SK-N-SH treated with all-trans-retinoic acid at 6 μM for 48 hours (cell line): ENCODE results near the gene MRAS.

ENCODE experiments used
- ATAC-seq: fragments of 200-7000 bp; cut with Tn5 transposase; 3 replicates; pipeline ENCODE4 v1.9.1; 2020; ENCODE audit warnings: mild to moderate bottlenecking, moderate library complexity
- ARNTL ChIP-seq: fragments of 450-650 bp; formaldehyde crosslinking; IDR thresholded peaks from 2 replicates; pipeline ENCODE4 v1.5.0; 2020; ENCODE audit warnings: low read depth, mild to moderate bottlenecking, moderate library complexity, borderline replicate concordance
- BACH2 ChIP-seq: fragments of 250-450 bp; sonication (Bioruptor Pico); IDR thresholded peaks from 2 replicates; pipeline ENCODE4 v1.9.0; 2021; ENCODE audit warnings: mild to moderate bottlenecking, borderline replicate concordance
- CREB5 ChIP-seq: fragments of 250-450 bp; sonication (Bioruptor Pico); IDR thresholded peaks from 2 replicates; pipeline ENCODE4 v1.5.1; 2020; ENCODE audit warnings: low read depth, mild to moderate bottlenecking, moderate library complexity
- ESRRG ChIP-seq: fragments of 250-450 bp; sonication (Bioruptor Pico); IDR thresholded peaks from 2 replicates; pipeline ENCODE4 v1.6.1; 2021; ENCODE audit warnings: mild to moderate bottlenecking
- GLIS3 ChIP-seq: fragments of 250-450 bp; sonication (Bioruptor Pico); IDR thresholded peaks from 2 replicates; pipeline ENCODE4 v1.5.0; 2020; ENCODE audit warnings: mild to moderate bottlenecking, moderate library complexity
- ISL1 ChIP-seq: fragments of 250-450 bp; sonication (Bioruptor Pico); IDR thresholded peaks from 2 replicates; pipeline ENCODE4 v2.1.2; 2022; ENCODE audit warnings: mild to moderate bottlenecking, moderate library complexity
- PATZ1 ChIP-seq: fragments of 250-450 bp; sonication (Bioruptor Pico); IDR thresholded peaks from 2 replicates; pipeline ENCODE4 v1.8.0; 2020; ENCODE audit warnings: mild to moderate bottlenecking, moderate library complexity, borderline replicate concordance
- PPARA ChIP-seq: fragments of 250-450 bp; sonication (Bioruptor Pico); IDR thresholded peaks from 2 replicates; pipeline ENCODE4 v1.5.0; 2020; ENCODE audit warnings: mild to moderate bottlenecking, borderline replicate concordance
- RARB ChIP-seq: fragments of 250-450 bp; sonication (Bioruptor Pico); IDR thresholded peaks from 2 replicates; pipeline ENCODE4 v1.8.0; 2021; ENCODE audit warnings: mild to moderate bottlenecking, moderate library complexity
- SNAI2 ChIP-seq: fragments of 250-450 bp; sonication (Bioruptor Pico); IDR thresholded peaks from 2 replicates; pipeline ENCODE4 v1.5.0; 2020; ENCODE audit warnings: mild to moderate bottlenecking, moderate library complexity
- TCF4 ChIP-seq: fragments of 250-450 bp; sonication (Bioruptor Pico); IDR thresholded peaks from 2 replicates; pipeline ENCODE4 v1.8.0; 2021; ENCODE audit warnings: mild to moderate bottlenecking, moderate library complexity, borderline replicate concordance
- TOX ChIP-seq: fragments of 250-450 bp; sonication (Bioruptor Pico); IDR thresholded peaks from 2 replicates; pipeline ENCODE4 v1.8.0; 2021; ENCODE audit warnings: mild to moderate bottlenecking, moderate library complexity, borderline replicate concordance
- TSHZ2 ChIP-seq: fragments of 250-450 bp; sonication (Bioruptor Pico); IDR thresholded peaks from 2 replicates; pipeline ENCODE4 v1.5.0; 2020; ENCODE audit warnings: mild to moderate bottlenecking, moderate library complexity
- ZC3H10 ChIP-seq: fragments of 250-450 bp; sonication (Bioruptor Pico); IDR thresholded peaks from 2 replicates; pipeline ENCODE4 v1.5.1; 2021; ENCODE audit warnings: mild to moderate bottlenecking, moderate library complexity
- ZFP3 ChIP-seq: fragments of 250-450 bp; sonication (Bioruptor Pico); IDR thresholded peaks from 2 replicates; pipeline ENCODE4 v1.5.0; 2020; ENCODE audit warnings: mild to moderate bottlenecking, moderate library complexity
- ZFP30 ChIP-seq: fragments of 450-650 bp; formaldehyde crosslinking; IDR thresholded peaks from 2 replicates; pipeline ENCODE4 v1.5.0; 2022; ENCODE audit warnings: mild to moderate bottlenecking, moderate library complexity
- ZNF565 ChIP-seq: fragments of 450-650 bp; formaldehyde crosslinking; conservative IDR thresholded peaks from 2 replicates; pipeline ENCODE4 v1.5.0; 2020; ENCODE audit warnings: low read depth, mild to moderate bottlenecking, moderate library complexity
- ZNF70 ChIP-seq: fragments of 450-650 bp; formaldehyde crosslinking; IDR thresholded peaks from 2 replicates; pipeline ENCODE4 v1.5.0; 2020; ENCODE audit warnings: mild to moderate bottlenecking, moderate library complexity
- ZNF8 ChIP-seq: fragments of 450-650 bp; formaldehyde crosslinking; IDR thresholded peaks from 2 replicates; pipeline ENCODE4 v1.5.0; 2020; ENCODE audit warnings: mild to moderate bottlenecking, moderate library complexity
- TF ChIP-seq, protein P1 (sequence below): fragments of 250-450 bp; sonication (Bioruptor Pico); IDR thresholded peaks from 2 replicates; pipeline ENCODE4 v1.8.0; 2021; ENCODE audit warnings: low read depth, mild to moderate bottlenecking, moderate library complexity, borderline replicate concordance
- TF ChIP-seq, protein P2 (sequence below): fragments of 250-450 bp; sonication (Bioruptor Pico); IDR thresholded peaks from 2 replicates; pipeline ENCODE4 v1.5.1; 2021; ENCODE audit warnings: mild to moderate bottlenecking, moderate library complexity

MRAS gene

GRCh38 chr3:138378990-138379389 lies 30.6 kb downstream of the MRAS start:
- TF ChIP-seq ZFP30 (no peak), ZNF565 (CRISPR knock-in tag) (no peak), RARB (CRISPR knock-in tag) (no peak), ESRRG (no peak), GLIS3 (CRISPR knock-in tag) (no peak), ZNF70 (CRISPR knock-in tag) (no peak), PATZ1 (CRISPR knock-in tag) (no peak), BACH2 (no peak), TCF4 (no peak), SNAI2 (CRISPR knock-in tag) (no peak), ZNF8 (no peak), TSHZ2 (no peak), ISL1 (CRISPR knock-in tag) (no peak), ZC3H10 (CRISPR knock-in tag) (no peak)
- TF ChIP-seq, protein P1, sequence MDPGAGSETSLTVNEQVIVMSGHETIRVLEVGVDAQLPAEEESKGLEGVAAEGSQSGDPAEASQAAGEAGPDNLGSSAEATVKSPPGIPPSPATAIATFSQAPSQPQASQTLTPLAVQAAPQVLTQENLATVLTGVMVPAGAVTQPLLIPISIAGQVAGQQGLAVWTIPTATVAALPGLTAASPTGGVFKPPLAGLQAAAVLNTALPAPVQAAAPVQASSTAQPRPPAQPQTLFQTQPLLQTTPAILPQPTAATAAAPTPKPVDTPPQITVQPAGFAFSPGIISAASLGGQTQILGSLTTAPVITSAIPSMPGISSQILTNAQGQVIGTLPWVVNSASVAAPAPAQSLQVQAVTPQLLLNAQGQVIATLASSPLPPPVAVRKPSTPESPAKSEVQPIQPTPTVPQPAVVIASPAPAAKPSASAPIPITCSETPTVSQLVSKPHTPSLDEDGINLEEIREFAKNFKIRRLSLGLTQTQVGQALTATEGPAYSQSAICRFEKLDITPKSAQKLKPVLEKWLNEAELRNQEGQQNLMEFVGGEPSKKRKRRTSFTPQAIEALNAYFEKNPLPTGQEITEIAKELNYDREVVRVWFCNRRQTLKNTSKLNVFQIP (CRISPR knock-in tag), result no peak
- TF ChIP-seq, all 23 proteins: peak for 0
- ATAC-seq, result no peak

DNA sequence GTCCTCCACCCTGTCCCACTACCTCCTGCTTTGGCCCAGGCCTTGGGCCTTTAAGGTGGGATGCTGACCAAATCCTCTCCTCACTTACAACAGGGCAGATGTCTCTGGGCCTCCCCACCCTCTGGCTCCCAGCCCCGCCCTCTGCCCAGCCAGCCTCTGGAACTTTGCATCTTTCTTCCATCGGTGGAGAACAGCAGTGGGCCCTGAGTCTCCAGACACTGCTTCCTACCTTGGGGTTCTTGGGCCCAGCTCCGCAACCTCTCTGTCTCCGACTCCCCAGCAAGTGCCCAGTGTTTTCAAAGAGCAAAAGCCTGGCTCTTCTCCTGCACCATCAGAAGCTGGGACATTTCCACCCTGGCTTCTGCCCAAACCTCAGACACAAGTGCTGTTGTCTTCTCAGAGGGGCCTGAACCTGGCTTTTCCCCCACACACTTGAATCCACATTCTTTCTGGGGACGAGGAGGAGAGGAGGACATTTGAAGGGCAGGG lies 33.1 kb downstream of the MRAS start:
- no peak; the same call in 2 of the 3 replicates for ATAC-seq

DNA sequence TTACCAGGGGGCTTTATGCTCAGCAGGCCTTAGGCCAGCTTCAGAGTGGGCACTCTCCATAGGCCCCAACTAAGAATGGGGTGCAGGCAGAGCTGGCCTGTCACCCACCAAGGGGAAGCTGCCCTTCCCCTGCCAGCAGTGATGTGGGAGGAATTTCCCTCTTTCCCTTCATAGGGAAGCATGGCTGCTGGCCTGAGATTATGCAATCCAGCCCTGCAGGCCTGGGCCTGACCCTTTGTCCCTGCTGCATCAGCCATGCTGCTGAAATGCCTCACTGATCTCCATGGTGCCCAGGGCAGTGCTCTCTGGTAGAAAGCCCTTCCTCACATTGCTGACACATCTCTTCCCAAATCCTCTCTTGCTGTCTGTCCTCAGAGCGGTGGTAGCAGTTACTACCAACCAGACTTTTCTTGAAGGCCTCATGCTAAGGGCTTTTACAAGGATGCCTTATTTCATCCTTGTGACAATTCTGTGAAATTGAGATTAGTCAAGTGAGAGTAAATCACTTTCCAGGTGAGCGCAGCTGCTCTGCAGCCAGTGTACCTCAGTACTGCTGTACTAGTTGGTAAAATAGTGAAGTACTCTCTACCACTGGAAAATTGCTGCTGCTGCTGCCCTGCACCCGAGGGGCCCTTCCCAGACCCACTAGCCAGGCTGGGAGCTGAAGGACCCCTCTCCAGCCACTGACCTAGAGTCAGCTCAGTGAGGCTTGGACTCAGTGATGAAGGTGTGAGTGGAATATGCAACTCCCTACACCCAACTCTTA lies 33.8 kb downstream of the MRAS start:
- TF ChIP-seq TCF4, result no peak
- TF ChIP-seq, protein P2, sequence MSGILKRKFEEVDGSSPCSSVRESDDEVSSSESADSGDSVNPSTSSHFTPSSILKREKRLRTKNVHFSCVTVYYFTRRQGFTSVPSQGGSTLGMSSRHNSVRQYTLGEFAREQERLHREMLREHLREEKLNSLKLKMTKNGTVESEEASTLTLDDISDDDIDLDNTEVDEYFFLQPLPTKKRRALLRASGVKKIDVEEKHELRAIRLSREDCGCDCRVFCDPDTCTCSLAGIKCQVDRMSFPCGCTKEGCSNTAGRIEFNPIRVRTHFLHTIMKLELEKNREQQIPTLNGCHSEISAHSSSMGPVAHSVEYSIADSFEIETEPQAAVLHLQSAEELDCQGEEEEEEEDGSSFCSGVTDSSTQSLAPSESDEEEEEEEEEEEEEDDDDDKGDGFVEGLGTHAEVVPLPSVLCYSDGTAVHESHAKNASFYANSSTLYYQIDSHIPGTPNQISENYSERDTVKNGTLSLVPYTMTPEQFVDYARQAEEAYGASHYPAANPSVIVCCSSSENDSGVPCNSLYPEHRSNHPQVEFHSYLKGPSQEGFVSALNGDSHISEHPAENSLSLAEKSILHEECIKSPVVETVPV, result no peak
- no peak for TF ChIP-seq PATZ1 (CRISPR knock-in tag)
- TF ChIP-seq ZNF8, result no peak
- no peak for TF ChIP-seq ARNTL
- TF ChIP-seq ZNF70 (CRISPR knock-in tag), result no peak
- no peak for TF ChIP-seq CREB5 (CRISPR knock-in tag)
- no peak for TF ChIP-seq ESRRG
- peak; percentile 30 for TF ChIP-seq ISL1 (CRISPR knock-in tag)
- TF ChIP-seq ZFP3 (CRISPR knock-in tag), result 0 out of 2 replicates have a peak, but pooled peaks have one; percentile 25
- no peak for TF ChIP-seq ZFP30
- ATAC-seq, result peak; percentile 36

More for the DNA sequence above, 33.1 kb downstream of the MRAS start:
- TF ChIP-seq RARB (CRISPR knock-in tag) (no peak), ZFP30 (no peak), GLIS3 (CRISPR knock-in tag) (no peak), ESRRG (no peak), TOX (CRISPR knock-in tag) (no peak), ZNF565 (CRISPR knock-in tag) (no peak), PPARA (CRISPR knock-in tag) (no peak), ZNF70 (CRISPR knock-in tag) (no peak)
- TF ChIP-seq, protein P1 (CRISPR knock-in tag), result no peak
